IgD-negative memory B cell (primary cell): Measurements from ENCODE around the gene CLPTM1L. TPM values are rescaled to one million over a fixed set of nuclear protein-coding genes. Genes with fewer than 3 reads are reported as not detected.
"Not testable (repeated sequence)": the region's sequence is repeated elsewhere in the genome, so short reads cannot be mapped to it uniquely, and the experiment has no call there.

Source experiments
- H3K27ac Mint-ChIP-seq, 3 donors: one replicate each; pipeline ENCODE4 v1.8.0; 2020 to 2022; ENCODE audit warnings: mild to moderate bottlenecking in 3 of 3, mixed read lengths in 3 of 3, moderate library complexity in 1 of 3
- H3K27me3 Mint-ChIP-seq: one replicate; pipeline ENCODE4 v1.8.0; 2021; ENCODE audit warnings: mixed read lengths
- H3K36me3 Mint-ChIP-seq: one replicate; pipeline ENCODE4 v1.8.0; 2020; ENCODE audit warnings: mild to moderate bottlenecking, mixed read lengths
- H3K4me1 Mint-ChIP-seq, 3 donors: one replicate each; pipeline ENCODE4 v1.8.0; 2020 to 2022; ENCODE audit warnings: mixed read lengths in 3 of 3, mild to moderate bottlenecking in 1 of 3
- H3K4me3 Mint-ChIP-seq, 4 donors: one replicate each; pipeline ENCODE4 v1.8.0; 2020 to 2022; ENCODE audit warnings: mild to moderate bottlenecking in 4 of 4, mixed read lengths in 4 of 4, moderate library complexity in 3 of 4
- H3K9me3 Mint-ChIP-seq, 3 donors: one replicate each; pipeline ENCODE4 v1.8.0; 2020 to 2021; ENCODE audit warnings: mixed read lengths in 3 of 3, mild to moderate bottlenecking in 1 of 3
- polyA plus RNA-seq: library from polyadenylated mRNA; unstranded; fragments of 300-500 nt; fragmentation: Illumina TruSeq; gene quantifications from one replicate; pipeline ENCODE4 v1.2.3, GENCODE V29; 2021

CLPTM1L gene
- polyA plus RNA-seq, 1 donor from 2014 or later: 25.7 TPM

DNA sequence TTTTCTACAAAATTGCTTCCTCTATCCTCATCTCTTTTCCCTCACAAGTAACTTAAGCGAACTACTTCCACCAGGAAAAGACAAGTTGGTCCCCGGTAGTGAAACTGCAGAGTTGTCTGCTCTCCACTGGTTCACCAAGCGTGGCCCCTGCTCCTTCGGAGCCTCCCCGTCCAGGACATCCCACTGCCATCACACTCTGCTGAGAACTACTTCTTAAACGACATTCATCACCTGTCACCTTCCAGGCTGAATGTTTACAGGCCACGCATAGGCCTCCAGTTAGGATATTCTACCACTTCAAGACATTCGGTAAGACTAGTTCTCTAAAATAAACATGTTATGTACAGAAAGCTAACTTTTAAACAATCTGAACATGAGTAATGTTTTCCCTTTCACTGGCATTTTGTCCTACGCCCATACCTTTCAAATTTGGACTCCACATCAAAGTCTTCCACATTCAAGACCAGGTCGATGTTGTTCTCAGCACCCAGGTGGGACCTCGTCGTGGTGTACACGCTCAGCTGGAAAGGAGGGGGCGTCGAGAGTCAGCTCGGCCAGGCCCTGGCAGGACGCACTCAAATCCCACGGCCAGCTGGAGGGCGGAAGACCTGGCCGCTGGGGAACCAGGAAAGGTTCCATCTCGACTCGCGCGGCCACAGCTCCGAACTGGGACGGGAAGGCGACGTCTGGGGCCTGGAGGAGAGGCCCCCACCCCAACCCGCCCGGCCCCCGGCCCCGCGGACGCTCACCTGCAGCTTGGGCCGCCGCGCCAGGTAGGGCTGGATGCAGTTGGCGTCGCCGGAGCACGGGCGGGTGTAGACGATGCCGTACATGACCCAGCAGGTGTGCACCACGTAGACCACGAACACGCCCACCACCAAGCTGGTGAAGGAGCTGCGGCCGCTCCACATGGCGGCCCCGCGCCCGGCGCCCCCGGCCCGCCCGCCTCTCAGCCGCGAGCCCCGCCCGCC is 683 bp downstream of the CLPTM1L start:
- peak overlapping the region; percentile 74 to 98 (median 88) for H3K27ac Mint-ChIP-seq

GRCh38 chr5:1343315-1343751 is 1.6 kb downstream of the CLPTM1L start:
- H3K9me3 Mint-ChIP-seq: no peaks in the 10 kb centered on the region
- H3K36me3 Mint-ChIP-seq: peaks cover 2% of the 10 kb centered on the region
- H3K27ac Mint-ChIP-seq: peak overlapping the region; percentile 62 to 98 (median 74)
- peak overlapping the region; percentile 76 to 89 (median 82) for H3K4me3 Mint-ChIP-seq
- H3K4me1 Mint-ChIP-seq: peaks cover 11 to 36% (median 27%) of the 10 kb centered on the region in 3 donors
- no peaks in the 10 kb centered on the region for H3K27me3 Mint-ChIP-seq

More for the DNA sequence above, 683 bp downstream of the CLPTM1L start:
- H3K4me3 Mint-ChIP-seq: peak overlapping the region; percentile 88 to 94 (median 89)
- peaks cover 11 to 36% (median 27%) of the 10 kb centered on the region in 3 donors for H3K4me1 Mint-ChIP-seq
- H3K27me3 Mint-ChIP-seq: no peaks in the 10 kb centered on the region
- H3K9me3 Mint-ChIP-seq: no peaks in the 10 kb centered on the region
- peaks cover 4% of the 10 kb centered on the region for H3K36me3 Mint-ChIP-seq

DNA sequence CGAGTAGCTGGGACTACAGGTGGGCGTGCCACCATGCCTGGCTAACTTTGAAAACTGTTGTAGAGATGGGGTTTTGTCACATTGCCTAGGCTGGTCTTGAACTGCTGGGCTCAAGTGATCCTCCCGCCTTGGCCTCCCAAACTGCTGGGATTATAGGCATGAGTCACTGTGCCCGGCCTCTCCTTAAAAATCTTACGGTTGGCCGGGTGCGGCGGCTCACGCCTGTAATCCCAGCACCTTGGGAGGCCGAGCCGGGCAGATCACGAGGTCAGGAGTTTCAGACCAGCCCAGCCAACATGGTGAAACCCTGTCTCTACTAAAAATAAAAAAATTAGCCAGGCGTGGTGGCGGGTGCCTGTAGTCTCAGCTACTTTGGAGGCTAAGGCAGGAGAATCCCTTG is 2.2 kb downstream of the CLPTM1L start:
- not testable (repeated sequence) for H3K36me3 Mint-ChIP-seq, H3K9me3 Mint-ChIP-seq, H3K27me3 Mint-ChIP-seq
- peak overlapping the region in 3 of 4 donors; percentile 60 to 76 (median 76) for H3K4me3 Mint-ChIP-seq
- H3K4me1 Mint-ChIP-seq: peaks cover 11 to 36% (median 27%) of the 10 kb centered on the region in 3 donors
- H3K27ac Mint-ChIP-seq: peak overlapping the region; percentile 83 to 98 (median 92)

- Mint-ChIP-seq H3K9me3 (no peaks in the 10 kb centered on the region), H3K27ac (peak overlapping the region; percentile 83 to 92 (median 91)), H3K27me3 (no peaks in the 10 kb centered on the region), H3K36me3 (peaks cover 2% of the 10 kb centered on the region), H3K4me3 (peak overlapping the region; percentile 60 to 76 (median 68)), H3K4me1 (peaks cover 11 to 36% (median 27%) of the 10 kb centered on the region in 3 donors)
Measured at GRCh38 chr5:1342268-1342667, 2.6 kb downstream of the CLPTM1L start.

DNA sequence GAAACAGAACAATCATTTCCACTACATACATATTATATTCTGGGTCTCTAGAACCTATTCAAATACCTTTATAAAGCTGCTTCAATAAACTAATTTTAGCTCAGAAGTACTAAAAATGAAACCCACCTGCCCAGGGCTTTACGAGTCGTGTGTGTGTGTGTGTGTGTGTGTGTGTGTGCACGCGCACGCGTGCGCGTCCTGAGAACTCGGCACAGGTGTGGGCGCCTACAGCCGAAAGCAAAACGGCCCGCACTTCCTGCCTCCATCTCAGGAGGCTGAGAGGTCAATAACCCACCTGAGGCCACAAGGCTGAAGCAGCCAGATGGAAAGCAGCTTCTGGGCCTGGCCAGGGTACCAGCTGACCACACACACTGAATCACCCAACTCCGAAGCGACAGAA is 3.0 kb downstream of the CLPTM1L start:
- Mint-ChIP-seq H3K4me1 (peaks cover 11 to 36% (median 25%) of the 10 kb centered on the region in 3 donors), H3K27me3 (no peaks in the 10 kb centered on the region), H3K27ac (peak overlapping the region; percentile 83 to 92 (median 91)), H3K4me3 (peak overlapping the region; percentile 60 to 76 (median 68)), H3K9me3 (no peaks in the 10 kb centered on the region), H3K36me3 (peaks cover 2% of the 10 kb centered on the region)

GRCh38 chr5:1339818-1340210 is 5.1 kb downstream of the CLPTM1L start:
- H3K4me1 Mint-ChIP-seq: peaks cover 8 to 36% (median 18%) of the 10 kb centered on the region in 3 donors
- not testable (repeated sequence) for H3K27ac Mint-ChIP-seq, H3K9me3 Mint-ChIP-seq, H3K36me3 Mint-ChIP-seq, H3K27me3 Mint-ChIP-seq
- H3K4me3 Mint-ChIP-seq: peak overlapping the region in 1 of 4 donors; percentile 68

- H3K4me3 Mint-ChIP-seq, H3K36me3 Mint-ChIP-seq, H3K9me3 Mint-ChIP-seq, H3K27me3 Mint-ChIP-seq, H3K27ac Mint-ChIP-seq: not testable (repeated sequence)
- peaks cover 8 to 36% (median 18%) of the 10 kb centered on the region in 3 donors for H3K4me1 Mint-ChIP-seq
Measured at GRCh38 chr5:1339139-1339817, 5.6 kb downstream of the CLPTM1L start.

DNA sequence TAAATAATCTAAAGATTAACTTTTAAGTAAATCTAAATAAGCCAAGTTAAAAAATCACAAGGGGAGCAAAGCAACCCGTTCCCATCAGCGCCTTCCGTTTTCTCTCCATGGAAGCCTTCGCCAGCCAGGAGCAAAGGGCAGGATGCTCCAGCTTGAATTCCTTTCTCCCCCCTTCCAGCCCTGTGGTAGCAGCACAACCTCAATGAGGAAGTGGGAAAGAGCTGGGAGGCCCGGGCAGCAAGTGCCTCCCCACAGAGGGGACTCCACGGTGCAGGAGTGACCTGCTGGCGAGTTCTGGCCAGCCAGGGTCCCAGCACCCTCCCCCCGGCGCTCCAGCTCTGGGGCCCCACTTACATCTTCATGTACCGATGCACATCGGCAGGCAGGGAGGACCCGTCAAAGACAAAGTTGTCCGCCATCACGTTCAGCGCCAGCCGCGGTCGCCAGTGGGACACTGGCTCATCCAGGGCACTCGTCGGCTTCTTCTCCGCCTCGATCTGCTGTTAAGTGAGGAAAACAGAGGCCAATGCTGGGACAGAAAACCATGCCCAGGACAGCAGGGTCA is 6.3 kb downstream of the CLPTM1L start:
- Mint-ChIP-seq H3K36me3 (peaks cover 2% of the 10 kb centered on the region), H3K4me1 (peaks cover 8 to 31% (median 12%) of the 10 kb centered on the region in 3 donors), H3K4me3 (no peak overlapping the region)

GRCh38 chr5:1338196-1338490 is 6.8 kb downstream of the CLPTM1L start:
- Mint-ChIP-seq H3K27ac (no peak overlapping the region), H3K4me3 (no peak overlapping the region), H3K36me3 (peaks cover 2% of the 10 kb centered on the region), H3K27me3 (no peaks in the 10 kb centered on the region), H3K9me3 (no peaks in the 10 kb centered on the region), H3K4me1 (peaks cover 8 to 27% (median 10%) of the 10 kb centered on the region in 3 donors)

More for the DNA sequence above, 6.3 kb downstream of the CLPTM1L start:
- Mint-ChIP-seq H3K9me3 (no peaks in the 10 kb centered on the region), H3K27ac (no peak overlapping the region), H3K27me3 (no peaks in the 10 kb centered on the region)

DNA sequence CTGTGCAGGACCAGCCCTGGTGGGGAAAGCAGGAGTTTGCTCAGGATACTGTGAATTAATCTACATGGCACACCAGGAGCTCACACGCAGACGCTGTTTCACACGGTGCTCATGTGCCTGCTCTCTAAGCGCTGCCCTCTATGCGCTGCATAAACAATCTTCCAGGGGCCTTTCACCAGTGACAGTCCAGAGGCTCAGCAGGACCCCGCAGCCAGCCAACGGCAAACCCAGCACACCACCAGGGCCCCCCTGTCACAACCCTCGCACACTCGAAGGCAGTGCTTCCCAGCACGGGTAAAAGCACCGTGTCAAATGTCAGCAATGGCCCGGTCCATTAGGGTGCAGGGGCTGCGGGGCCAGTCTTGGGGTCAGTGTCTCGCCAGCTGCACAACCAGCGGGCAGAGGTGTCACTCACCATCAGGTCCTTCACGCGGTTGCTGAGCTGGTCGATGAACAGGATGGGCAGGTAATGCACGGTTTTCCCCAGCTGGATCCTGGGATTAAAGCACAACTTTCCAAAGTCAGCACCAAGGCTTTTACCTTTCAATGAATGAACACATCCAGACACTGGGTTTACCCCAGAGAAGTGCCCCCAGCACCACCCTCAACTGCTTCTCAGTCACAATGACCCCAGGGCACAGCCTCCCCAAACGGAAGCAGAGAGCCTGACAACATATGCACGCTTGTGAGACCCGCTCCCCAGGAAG is 7.3 kb downstream of the CLPTM1L start:
- Mint-ChIP-seq H3K9me3 (no peaks in the 10 kb centered on the region), H3K4me3 (no peak overlapping the region), H3K4me1 (peaks cover 8 to 25% (median 10%) of the 10 kb centered on the region in 3 donors), H3K36me3 (no peaks in the 10 kb centered on the region), H3K27me3 (no peaks in the 10 kb centered on the region), H3K27ac (peak overlapping the region in 1 of 3 donors; percentile 65)

GRCh38 chr5:1336749-1337488 is 8.0 kb downstream of the CLPTM1L start:
- H3K4me1 Mint-ChIP-seq: peaks cover 6 to 20% (median 7%) of the 10 kb centered on the region in 3 donors
- H3K9me3 Mint-ChIP-seq: no peaks in the 10 kb centered on the region
- no peaks in the 10 kb centered on the region for H3K36me3 Mint-ChIP-seq
- peak overlapping the region in 2 of 3 donors; percentile 65 to 88 for H3K27ac Mint-ChIP-seq
- H3K27me3 Mint-ChIP-seq: no peaks in the 10 kb centered on the region
- peak overlapping the region in 1 of 4 donors; percentile 57 for H3K4me3 Mint-ChIP-seq

DNA sequence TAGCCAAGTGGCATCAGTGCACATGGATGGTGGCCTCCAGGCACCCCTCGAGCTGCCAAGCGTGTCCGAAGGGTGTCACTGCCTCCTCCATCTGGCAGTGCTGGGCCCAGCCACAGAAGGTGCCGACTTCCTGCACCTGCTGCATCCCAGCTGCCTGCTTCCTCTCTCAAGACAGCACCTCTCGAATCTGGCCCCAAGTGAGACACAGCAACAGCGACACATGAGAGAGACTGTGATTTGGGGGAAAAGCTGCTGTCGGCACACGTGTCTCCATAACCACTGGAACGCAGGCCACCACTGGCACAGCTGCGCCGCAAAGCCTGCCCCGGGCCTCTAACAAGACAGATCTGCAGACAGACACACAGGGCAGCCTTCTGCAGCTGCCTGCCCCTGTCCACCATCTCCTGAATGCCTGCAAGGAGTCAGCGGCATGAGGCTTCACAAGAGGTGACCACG is 8.8 kb downstream of the CLPTM1L start:
- peak overlapping the region; percentile 43 to 53 (median 47) for H3K27ac Mint-ChIP-seq
- no peaks in the 10 kb centered on the region for H3K27me3 Mint-ChIP-seq
- peak overlapping the region in 2 of 4 donors; percentile 55 to 57 for H3K4me3 Mint-ChIP-seq
- H3K36me3 Mint-ChIP-seq: no peaks in the 10 kb centered on the region
- no peaks in the 10 kb centered on the region for H3K9me3 Mint-ChIP-seq
- H3K4me1 Mint-ChIP-seq: peaks cover 0 to 12% (median 4%) of the 10 kb centered on the region in 3 donors

GRCh38 chr5:1335540-1336095 is 9.3 kb downstream of the CLPTM1L start:
- Mint-ChIP-seq H3K9me3 (no peaks in the 10 kb centered on the region), H3K27me3 (no peaks in the 10 kb centered on the region), H3K4me3 (peak overlapping the region in 1 of 4 donors; percentile 57), H3K27ac (peak overlapping the region; percentile 43 to 53 (median 47)), H3K36me3 (no peaks in the 10 kb centered on the region), H3K4me1 (peaks cover 0 to 10% (median 2%) of the 10 kb centered on the region in 3 donors)
